Measurements from ENCODE around the gene PAPSS2.

Gene PAPSS2

DNA sequence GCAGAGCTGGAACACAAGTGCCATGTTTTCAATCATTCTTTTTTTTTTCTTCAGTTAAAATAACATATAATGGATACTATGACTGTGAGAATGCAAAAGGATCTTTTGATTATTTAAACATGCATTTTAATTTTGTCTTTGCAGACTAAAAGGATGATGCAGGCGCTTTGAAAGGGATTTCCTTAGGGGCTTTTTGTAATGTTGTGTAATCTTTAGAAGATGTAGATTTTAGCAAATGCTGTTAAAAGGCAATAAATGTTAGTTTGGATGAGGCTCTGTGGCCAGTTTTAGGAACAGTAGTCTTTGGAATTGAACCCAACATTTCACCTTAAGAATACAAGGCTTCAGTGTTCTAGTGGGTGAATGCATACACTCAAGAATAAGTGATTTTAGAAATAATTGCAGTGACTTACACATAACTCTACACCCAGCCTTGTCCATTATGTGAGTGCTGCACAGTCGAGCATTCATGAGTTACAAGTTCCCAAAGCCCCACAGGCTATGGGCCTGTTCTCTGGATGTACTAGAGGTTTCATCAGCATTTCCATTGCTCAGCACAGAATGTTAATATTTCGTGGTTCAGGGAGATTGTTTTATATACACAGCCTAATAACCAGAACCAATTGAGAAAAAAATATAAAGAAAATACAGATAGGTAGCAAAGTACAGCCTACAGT, 11.6 kb downstream of the PAPSS2 start:
- DNase-seq (ENCODE audit: low read depth): no peak

DNA sequence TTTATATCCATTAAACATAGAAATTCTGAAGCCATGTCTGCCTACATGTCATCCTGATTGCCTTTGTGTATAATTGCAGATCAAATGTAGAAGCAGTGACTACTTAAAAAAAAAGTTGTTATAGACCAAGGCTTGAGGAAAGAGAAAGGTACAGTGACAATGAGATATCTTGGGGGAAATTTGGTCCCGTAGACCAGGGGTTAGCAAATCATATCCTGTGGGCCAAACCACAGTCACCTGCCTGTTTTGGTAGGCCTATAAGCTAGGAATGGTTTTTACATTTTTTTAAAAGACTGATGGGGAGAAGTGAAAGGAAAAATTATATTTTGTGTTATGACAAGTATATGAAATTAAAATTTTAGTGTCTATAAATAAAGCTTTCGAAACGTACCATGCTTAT, 12.9 kb downstream of the PAPSS2 start:
- DNase-seq (ENCODE audit: low read depth): no peak

DNA sequence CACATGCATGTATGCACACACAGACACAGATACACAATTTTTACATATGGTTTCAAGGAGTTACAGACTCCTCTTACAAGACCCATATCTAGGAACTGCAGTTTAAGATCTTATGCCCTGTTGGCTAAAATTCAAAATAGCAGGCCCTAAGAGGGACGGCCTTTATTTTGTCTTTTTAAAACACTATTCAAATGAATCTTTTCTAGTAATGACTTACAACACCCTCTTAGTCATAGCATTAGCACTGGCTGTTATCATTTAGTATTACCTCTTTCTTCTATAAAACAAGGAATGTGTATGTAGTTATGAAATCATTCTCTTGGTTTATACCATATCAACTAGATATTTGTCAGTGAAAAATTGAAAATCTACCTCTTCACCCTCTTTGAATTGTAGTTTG, 15.3 kb downstream of the PAPSS2 start:
- DNase-seq (ENCODE audit: low read depth): no peak

DNA sequence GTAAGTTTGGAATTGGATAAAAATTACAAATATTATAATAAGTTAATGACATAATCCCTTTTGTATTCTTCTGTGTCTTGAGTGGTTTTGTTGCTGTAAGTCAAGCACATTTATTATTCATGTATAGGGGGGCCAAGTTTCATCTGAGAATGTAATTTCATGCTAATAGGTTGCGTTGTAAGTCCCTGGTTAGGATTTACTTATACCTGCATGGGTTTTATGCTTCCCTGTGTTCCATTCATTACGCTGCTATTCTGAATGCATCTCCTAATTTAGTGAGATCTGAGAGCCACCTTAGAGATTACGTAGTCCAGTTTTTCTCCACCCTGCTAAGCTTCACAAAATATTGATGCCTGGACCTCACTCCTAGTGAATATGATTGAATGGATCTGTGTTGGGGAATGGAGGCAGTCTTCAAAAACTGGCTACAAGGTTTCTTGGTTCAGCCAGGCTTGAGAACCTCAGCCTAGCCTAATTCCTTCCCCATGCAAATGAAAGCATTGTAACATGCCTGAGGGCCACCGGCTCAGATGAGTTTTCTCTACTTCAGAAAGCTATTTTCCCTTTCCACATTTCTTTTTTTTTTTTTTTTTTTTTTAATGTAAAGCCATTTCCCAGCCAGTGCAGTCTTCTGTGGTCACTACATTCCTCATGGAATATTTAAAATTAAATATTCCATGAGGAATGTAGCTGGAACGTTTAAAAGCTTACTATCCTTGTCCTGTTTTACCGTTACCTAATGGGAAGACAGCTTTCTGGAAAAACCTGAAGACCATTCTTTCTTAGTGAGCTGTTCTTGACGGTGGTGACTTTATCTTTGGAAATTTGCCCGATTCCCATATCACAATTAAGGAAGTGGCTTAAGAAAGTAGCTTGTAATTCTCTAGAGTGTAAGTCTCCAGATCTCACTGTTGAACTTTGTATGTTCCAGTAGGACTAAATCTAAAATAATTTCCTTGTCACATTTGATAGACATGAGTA, 16.0 kb downstream of the PAPSS2 start:
- no peak for DNase-seq (ENCODE audit: low read depth)

DNA sequence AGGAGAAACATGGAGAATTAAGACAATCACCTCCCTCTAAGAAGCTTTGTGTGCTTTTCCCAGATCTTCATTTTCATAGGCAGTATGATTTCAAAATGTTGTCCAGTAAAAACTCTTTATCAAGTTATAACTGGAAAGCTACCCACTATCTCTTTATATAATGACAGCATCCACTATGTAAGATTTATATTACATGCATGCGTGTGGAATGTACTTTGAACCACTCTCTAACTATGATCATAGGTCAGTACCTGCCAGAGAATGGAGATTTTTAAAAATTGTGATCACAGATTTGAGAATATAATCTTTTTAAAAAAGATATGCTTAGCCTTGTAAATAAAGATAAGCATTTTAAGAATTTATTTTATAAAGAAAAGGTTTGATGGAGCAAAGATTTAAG, 17.9 kb downstream of the PAPSS2 start:
- DNase-seq (ENCODE audit: low read depth): no peak

DNA sequence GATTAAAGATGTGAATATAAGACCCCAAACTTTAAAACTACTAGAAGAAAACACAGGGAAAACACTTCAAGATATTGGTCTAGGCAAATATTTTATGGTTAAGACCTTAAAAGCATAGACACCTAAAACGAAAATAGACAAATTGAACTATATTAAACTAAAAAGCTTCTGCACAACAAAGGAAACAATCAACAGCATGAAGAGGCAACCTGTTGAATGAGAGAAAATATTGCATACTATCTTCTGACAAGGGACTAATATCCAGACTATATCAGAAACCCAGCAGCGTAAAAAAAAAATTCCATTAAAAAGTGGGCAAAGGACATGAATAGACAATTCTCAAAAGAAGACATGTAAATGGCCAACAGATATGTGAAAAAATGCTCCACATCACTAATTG, 18.6 kb downstream of the PAPSS2 start:
- DNase-seq (ENCODE audit: low read depth): no peak

DNA sequence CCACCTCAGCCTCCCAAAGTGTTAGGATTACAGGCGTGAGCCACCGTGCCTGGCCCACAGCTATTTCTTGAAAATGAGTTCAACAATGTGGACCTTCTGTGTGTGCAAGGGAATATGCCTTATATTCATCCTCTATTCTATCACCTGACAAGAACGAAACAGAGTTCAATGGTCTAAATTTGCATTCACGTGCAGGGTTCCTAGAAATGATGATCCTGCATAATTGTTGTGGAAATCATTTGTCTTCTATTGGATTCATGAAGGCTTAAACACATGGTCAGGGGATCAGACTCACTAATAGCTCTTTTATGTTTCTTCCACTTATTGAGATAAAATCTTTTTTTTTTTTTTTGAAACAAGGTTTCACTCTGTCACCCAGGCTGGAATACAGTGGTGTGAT, 23.7 kb downstream of the PAPSS2 start:
- DNase-seq (ENCODE audit: low read depth): no peak

DNA sequence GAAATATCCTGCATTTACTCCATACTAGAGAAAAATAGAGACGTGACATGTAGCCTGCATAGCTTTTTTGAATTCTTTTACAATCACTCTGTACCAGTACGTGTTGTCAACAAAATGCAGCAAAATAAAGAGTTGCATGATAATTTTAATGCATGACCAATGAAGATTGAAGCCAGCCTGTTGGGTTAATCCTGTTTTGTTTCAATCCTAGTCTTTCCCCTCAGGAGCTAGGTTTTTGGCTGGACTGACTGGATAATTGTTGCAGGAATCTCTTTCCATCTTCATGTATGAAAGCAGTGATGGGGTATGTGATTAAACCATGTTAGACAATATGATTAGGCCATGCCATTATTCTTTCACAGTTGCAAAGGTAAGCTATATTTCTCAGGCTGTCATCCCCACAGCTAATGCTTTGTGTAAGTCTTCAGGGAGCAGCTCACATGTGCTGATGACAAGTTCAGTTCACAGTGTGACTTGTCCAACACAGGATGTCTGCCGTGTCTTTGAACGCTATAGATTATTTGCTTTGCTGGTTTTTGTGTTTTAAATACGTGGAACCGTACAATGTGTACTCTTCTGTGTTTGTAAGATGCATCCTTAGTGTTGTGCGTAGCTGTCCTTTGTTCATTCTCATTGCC, 24.4 kb downstream of the PAPSS2 start:
- DNase-seq (ENCODE audit: low read depth): no peak

DNA sequence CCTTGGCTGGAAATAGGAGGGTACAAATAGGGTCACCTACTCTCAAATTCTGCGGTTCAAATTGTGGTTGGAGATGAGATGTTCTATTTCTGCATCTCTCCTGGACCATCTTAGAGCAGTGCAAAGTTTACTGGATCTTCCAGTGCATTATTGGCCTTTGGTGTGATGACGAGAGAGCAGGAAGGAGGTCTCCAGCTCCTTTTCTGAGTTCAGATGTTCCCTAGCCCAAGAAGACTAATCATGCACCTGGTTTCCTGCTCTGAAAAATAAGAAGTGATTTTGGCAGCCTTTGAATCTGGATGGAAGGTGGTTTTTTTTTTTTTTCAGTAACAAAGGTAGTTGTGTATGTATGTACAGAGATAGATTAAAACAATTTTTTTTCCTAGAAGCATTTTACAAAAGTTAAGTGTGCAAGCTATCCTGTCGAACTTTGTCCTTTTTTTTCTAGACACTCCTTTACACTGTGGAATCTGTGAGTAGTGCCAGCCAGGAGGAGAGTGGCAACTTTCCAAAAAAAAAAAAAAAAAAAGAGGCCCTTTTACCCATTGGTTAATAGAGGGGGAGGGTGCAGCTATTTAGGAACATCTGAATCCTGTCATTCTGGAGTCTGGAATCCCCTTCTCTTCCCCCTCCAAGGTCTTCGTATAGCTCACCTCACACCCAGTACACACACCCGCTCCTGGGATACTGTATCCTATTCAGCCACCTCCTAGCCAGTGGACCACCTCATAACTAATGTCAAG, 26.3 kb downstream of the PAPSS2 start:
- no peak for DNase-seq (ENCODE audit: low read depth)

DNA sequence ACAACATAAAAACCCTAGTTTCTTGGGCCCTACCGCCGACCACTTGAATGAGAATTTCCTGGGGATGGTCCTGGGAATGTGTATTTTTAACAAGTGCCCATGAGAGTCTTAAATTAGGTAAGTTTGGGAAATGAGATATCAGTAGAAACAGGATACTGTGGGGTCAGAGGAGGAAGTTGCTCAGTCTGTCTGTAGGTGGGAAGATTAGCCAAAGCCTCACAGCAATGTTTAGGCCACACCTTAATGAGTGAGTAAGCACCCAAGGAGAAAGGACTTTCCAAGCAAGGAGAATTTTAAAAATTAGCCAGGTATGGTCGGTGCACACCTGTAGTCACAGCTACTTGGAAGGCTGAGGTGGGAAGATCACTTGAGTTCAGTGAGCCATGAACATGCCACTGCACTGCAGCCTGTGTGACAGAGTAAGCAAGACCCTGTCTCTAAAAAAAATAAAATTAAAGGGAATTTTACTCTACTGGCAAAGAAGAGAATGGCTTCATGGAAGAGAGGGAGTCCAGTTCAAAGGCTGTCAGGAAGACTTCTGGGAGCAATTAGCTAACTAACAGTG, 31.9 kb downstream of the PAPSS2 start:
- DNase-seq (ENCODE audit: low read depth): no peak

DNA sequence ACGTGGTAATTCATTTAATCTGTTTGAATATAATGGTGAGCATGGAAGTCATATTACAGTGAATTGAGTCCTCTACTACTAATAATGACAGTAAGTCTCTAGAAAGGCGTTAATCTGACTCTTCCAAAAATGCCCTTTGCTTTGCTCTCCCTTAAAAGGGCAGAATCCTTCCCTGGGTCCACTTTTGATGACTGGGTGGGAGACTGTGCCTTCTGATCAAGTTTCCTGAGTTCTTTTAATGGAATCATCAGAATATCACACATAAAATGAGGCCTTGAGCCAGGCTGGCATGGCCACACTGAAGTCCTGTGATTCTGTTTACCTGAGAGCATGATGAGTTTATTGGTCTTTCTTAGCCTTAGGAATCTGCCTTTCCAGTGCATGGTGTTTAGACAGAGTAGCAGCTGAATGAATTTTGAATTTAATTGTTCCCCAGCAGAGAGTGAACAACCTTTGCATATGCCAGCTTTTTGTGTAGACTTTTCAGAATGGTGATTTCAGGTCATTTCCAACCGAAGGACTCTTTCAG, 33.3 kb downstream of the PAPSS2 start:
- no peak for DNase-seq (ENCODE audit: low read depth)

DNA sequence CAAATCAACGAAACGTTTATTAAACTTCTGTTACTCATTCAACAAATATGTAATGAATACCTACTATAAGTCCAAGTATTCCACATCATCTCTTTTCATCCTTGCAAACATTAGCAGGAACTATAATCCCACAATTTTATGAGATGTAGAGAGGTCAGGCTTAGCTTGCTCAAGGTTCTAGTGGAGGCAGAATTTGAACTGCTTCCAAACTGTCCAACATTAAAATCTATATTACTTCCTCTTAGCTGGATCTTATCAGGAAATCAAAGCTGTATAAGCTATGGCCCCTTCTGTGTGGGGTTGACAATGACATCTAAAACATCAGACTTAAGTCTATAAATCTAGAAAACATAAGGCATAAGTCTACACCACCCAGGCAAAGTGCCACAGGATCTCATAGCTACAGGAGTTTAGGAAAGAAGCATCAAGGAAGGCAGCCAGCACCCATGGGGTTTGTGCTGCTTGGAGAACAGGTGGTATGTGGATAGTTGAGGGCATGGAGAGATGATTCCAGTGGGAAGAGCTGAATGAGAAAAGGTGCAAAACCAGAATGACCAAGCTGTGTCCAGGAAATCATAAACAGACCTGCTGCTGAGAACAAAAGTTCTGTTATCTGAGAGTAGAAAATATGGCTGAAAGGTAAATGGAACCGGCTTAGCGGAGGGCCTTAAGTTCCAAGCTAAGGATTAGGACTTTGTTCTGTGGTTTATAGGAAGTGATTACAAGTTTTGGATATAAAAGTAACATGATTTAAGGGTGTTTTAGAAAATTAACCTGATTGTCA, 34.5 kb downstream of the PAPSS2 start:
- DNase-seq (ENCODE audit: low read depth): no peak

DNA sequence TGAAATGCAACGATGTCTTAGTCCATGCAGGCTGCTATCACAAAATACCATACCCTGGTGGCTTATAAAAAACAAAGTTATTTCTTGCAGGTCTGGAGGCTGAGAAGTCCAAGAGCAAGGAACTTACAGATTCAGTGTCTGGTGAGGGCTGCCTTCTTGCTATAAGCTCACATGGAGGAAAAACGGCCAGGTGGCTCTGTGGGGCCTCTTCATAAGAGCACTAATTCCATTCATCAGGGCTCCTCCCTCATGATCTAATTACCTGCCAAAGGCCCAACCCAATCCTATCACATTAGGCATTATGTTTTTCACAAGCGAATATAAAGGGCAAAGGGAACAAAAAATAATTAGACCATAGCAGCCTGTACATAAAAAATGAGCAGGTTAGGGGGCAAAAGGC, 35.4 kb downstream of the PAPSS2 start:
- DNase-seq (ENCODE audit: low read depth): no peak

DNA sequence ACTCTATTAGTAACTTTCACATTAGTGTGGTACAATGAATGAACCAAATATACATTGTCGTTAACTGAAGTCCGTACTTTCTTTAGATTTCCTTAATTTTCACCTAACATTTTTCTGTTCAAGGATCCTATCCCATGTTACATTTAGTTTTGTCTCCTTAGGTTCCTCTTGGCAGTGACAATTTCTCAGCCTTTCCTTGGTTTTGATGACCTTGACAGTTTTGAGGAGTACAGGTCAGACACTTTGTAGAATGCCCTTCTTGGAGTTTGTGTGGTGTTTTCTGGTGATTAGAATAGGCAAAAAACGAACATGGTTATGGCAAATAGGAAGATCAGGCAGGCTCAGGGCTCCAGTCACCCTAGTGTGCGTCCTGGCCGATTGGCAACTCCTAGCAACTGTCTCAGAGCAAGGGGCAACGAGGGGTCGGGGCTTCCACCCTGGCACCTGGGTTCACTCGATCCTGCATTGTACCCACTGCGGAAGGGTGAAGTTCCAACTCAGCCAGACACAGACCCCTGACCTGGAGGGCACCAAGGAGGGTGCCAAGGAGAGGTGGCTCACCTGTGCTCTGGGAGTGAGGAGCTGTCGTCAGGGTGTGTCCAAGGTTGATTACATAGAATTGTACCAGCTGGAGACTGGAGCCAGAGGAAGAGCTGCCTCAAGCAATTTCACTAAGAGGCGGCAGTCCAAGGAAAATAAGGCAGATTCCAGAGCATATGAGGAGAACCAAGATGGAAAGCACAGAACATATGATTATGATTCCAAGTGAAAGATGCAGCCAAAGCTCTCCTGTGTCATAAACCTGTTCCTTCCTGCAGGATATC, 37.5 kb downstream of the PAPSS2 start:
- no peak for DNase-seq (ENCODE audit: low read depth)

DNA sequence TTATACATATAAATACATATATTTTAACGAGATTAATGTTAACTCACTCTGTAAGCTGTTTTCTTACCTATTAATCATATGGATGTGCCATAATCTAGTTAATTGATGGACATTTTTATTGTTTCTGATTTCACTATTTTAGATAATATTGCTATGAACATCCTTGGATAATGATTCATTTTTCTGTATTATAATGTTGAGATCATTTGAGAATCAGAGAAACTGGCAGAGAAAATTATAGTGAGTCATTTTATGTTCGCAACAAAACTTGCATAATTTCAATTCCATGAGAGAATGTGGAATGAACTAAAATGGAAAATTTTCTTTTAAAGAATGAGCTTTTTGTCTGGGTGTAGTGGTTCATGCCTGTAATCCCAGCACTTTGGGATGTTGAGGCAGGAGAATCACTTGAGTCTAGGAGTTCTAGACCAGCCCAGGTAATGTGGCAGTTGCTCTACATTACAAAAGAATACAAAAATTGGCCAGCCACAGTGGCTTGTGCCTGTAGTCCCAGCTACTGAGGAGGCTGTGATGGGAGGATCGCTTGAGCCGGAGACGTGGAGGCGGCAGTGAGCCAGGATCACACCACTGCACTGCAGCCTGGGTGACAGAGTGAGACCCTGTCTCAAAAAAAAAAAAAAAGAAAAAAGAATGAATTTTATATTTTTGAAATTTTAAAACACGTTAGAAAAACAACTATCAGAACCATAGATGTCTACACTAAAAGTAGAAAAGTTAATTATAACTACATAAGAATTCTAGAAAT, 40.5 kb downstream of the PAPSS2 start:
- no peak for DNase-seq (ENCODE audit: low read depth)

DNA sequence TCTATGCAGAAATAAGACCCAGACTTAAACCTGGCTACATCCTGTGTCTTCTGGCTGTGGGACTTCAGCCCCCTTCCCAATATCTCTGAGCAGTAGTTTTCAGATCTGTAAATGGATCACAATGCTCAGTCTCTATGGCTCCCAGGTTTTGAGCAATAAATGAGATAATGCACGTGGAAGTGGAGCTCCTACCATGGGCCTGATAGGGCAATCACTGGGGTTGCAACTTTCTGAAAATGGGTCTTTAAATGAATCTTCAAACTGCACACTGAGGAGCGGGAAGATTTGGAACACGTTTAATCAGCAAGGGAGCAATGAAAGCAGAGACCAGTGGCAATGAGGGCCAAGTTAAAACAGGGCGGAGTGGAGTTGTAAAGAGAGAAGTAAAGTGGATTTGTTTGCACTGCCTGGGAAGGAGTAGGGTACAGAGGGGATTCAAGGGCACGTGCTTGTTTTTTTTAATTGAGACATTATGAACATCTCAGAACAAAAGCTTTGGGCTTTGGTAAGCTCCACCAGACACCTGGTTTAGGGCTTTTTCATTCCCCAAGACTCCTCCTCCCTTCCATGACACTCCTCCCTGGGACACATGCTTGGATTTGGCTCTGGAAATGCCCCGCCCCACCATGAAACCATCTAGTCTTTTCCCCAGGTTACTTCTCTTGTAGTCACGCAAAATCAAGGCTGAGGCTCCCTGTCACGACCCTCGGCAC, 42.7 kb downstream of the PAPSS2 start:
- DNase-seq (ENCODE audit: low read depth): no peak

DNA sequence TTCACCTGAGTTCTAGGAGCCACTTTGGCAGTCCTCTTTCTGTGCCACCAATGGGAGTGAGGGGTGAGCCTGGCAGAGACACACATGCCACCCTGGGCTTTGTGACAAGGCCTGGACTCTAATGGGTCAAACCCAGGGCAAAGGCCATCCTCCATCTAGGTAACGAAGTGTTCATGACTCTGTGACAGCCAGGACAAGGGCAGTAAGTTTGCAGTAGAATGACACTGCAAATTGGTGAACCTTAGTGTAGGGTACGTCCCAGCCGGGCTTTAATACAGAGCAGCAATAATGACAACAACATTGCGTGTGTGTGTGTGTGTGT, 43.3 kb downstream of the PAPSS2 start:
- DNase-seq (ENCODE audit: low read depth): no peak

DNA sequence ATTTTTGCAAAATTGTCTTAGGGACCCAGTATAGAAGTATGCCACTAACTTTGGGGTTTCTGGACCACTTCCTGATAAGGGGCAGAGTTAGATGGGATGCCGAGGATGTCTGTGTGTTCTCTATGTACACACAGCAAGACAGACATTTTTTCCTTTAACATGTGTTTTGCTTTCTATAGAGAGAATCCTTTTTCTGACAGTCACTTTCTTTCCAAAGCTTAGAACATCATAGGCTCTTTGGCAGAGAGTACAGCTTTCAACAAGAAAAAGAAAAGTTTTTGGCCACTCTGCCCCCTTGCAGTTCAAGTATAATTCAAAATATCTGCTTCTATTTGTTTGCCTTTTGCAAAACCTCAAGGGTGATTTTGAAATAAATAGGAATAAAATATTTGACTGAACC, 44.1 kb downstream of the PAPSS2 start:
- no peak for DNase-seq (ENCODE audit: low read depth)

DNA sequence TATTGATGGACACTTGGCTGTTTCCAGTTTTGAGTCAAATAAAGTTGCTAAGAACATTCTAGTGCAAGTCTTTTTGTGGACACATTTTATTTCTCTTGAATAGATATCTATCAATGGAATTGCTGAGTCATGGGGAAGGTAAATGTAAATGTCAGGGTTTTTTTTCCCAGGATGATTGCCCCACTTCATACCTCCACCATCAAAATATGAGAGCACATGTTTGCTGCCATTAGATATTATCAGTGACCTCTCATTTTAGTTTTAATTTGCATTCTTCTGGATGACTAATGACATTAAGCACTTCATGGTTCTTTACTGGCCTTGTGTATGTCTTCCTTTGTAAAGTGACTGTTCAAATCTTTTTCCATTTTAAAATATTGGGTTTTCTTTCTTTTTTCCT, 45.7 kb downstream of the PAPSS2 start:
- no peak for DNase-seq (ENCODE audit: low read depth)

All from stimulated activated CD8-positive, alpha-beta memory T cell treated with anti-CD3 and anti-CD28 coated beads, Interleukin-7, amount 100 ng/mL, for 24 hours (primary cell).